Skeletal muscle satellite cell (primary cell): ENCODE results near the gene N4BP2L2. TPM values are rescaled to one million over a fixed set of nuclear protein-coding genes. Genes with fewer than 3 reads are reported as not detected.

Experiments
- H3K27me3 ChIP-seq: 2 replicates; pipeline ENCODE4 v1.7.0; 2013; ENCODE audit warnings: low read length; ENCODE audit not compliant: control insufficient read depth, insufficient read depth
- H3K36me3 ChIP-seq: 2 replicates; pipeline ENCODE4 v1.7.0; 2013; ENCODE audit warnings: mild to moderate bottlenecking, control low read depth, low read length; ENCODE audit not compliant: insufficient read depth
- H3K4me1 ChIP-seq: 2 replicates; pipeline ENCODE4 v1.7.0; 2013; ENCODE audit warnings: low read length; ENCODE audit not compliant: control insufficient read depth, insufficient read depth
- H3K4me2 ChIP-seq: 2 replicates; pipeline ENCODE4 v1.7.0; 2013; ENCODE audit warnings: mild to moderate bottlenecking, low read length
- H3K4me3 ChIP-seq: 2 replicates; pipeline ENCODE4 v1.7.0; 2013; ENCODE audit warnings: low read length
- H3K9ac ChIP-seq: 2 replicates; pipeline ENCODE4 v1.7.0; 2013; ENCODE audit warnings: mild to moderate bottlenecking, low read depth, low read length, moderate library complexity
- H3K9me3 ChIP-seq: replicated peaks from 2 replicates; pipeline ENCODE4 v1.7.0; 2013; ENCODE audit warnings: mild to moderate bottlenecking, control low read depth, low read length
- small RNA-seq: library from RNA; depleted of rRNA; stranded (forward); fragments of <200 nt; gene quantifications from one replicate; pipeline ENCODE3, GENCODE V24; 2012

Gene N4BP2L2

DNA sequence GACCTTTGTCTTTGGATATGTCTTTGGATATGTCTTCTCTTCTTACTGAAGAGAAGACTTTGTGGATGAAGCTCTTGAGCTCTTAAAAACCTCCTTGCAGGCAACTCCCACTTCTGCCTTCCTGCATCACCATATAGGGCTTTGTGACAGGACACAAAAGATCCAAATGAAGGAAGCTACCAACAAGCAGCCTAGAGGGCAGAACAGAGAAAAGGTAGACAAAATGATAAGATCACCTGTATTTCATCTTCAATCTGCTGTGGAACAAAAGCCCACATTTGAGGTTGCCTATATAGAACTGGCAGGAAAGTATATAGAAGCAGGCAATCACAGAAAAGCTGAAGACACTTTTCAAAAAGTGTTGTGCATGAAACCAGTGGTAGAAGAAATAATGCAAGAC, 153.2 kb downstream of the N4BP2L2 start:
- H3K27me3 ChIP-seq, result no peaks in the 10 kb centered on the region
- H3K36me3 ChIP-seq, result no peaks in the 10 kb centered on the region
- no peaks in the 10 kb centered on the region for H3K9me3 ChIP-seq
- no peaks in the 10 kb centered on the region for H3K4me1 ChIP-seq
- H3K9ac ChIP-seq, result no peak overlapping the region
- no peak overlapping the region for H3K4me2 ChIP-seq
- no peak overlapping the region for H3K4me3 ChIP-seq

DNA sequence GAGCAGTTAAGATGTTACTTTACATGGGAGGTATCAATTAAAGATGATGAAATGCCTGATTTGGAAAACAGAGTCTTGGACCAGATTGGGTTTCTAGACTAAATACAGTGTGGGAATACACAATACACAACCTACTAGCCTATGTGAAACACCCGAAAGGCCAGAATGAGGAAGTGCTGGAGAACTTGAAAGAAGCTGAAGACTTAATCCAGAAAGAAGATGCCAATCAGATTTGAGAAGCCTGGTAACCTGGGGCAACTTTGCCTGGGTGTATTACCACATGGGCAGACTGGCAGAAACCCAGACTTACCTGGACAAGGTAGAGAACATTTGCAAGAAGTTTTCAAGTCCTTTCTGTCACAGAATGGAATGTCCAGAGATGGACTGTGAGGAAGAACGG, 153.9 kb downstream of the N4BP2L2 start:
- peaks cover 3% of the 10 kb centered on the region for H3K36me3 ChIP-seq
- no peak overlapping the region for H3K4me3 ChIP-seq
- no peaks in the 10 kb centered on the region for H3K27me3 ChIP-seq
- H3K4me2 ChIP-seq, result no peak overlapping the region
- H3K4me1 ChIP-seq, result no peaks in the 10 kb centered on the region
- no peak overlapping the region for H3K9ac ChIP-seq
- no peaks in the 10 kb centered on the region for H3K9me3 ChIP-seq

DNA sequence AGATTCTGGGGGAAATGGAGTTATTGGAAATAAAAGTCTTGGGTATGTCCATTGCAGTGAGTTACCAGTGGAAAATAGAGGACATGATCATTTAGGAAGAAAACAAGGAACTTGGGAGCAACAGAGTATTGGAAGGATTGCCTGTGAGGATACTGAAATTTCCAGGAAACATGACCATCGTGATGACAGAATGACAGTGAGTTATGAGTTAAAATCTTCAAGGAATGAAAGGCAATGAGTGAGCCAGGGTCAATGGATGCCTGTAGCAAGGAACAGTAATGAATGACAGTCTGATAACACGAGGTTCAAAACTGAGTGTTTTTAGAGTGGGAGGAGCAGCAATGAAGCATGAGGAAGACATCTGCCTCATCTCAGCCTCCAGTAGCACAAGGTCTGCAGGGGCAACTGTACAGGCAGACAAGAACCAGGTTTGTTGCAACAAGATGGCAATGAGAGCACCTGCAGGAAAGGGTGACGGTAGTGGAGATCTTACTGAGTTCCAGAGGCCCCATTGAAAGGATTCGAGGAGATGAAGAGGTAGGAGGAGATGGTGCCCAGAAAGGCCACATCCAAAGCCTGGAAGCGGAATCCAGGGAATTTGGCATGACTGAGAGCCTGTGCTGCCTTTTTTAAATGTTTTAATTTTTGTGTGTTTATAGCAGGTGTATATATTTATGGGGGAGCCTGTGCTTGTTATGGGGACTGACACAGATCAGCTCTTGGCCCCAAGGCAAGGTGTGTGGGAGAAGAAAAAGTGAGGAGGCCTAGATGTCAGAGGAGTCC, 154.6 kb downstream of the N4BP2L2 start:
- no peaks in the 10 kb centered on the region for H3K27me3 ChIP-seq
- H3K36me3 ChIP-seq, result peaks cover 5% of the 10 kb centered on the region
- H3K9ac ChIP-seq, result no peak overlapping the region

More for the DNA sequence above, 154.6 kb downstream of the N4BP2L2 start:
- H3K4me2 ChIP-seq, result no peak overlapping the region
- no peaks in the 10 kb centered on the region for H3K9me3 ChIP-seq
- H3K4me3 ChIP-seq, result no peak overlapping the region
- H3K4me1 ChIP-seq, result no peaks in the 10 kb centered on the region

Small RNA genes lying within 50 kb of the gene (small RNA-seq; reads per million reads assigned to genes)
- gene RF00190, result not detected
